K562 (cell line): Measurements from ENCODE around the gene LCA5. TPM values are rescaled to one million over a fixed set of nuclear protein-coding genes. Genes with fewer than 3 reads are reported as not detected.

ENCODE experiments used
- ATAC-seq: fragments of 200-7000 bp; cut with Tn5 transposase; 3 replicates; pipeline ENCODE4 v1.9.1; 2020; ENCODE audit warnings: moderate library complexity
- BruUV-seq: library from RNA; stranded (reverse); fragments of 400-500 nt; replicated peaks from 2 replicates; lab custom pipeline; 2021; lab: Mats Ljungman, UMichigan
- CTCF ChIA-PET: fragments of 300-600 bp; formaldehyde crosslinking; extraction: SDS; loops from one replicate; lab custom pipeline; 2021; ENCODE audit warnings: low intra/inter-chr PET ratio; lab: Yijun Ruan, JAX
- POLR2A ChIA-PET: fragments of 300-600, 350-650 bp; sonication (Branson Sonifier 250); formaldehyde crosslinking; extraction: SDS; loops from one replicate; lab custom pipeline; 2021; ENCODE audit warnings: antibody characterized with exemption, inconsistent platforms; lab: Yijun Ruan, JAX
- DNase-seq, 4 experiments: peaks; one replicate each; pipeline versions ENCODE4 v3.0.0 to v3.0.0-alpha.2; 2011 to 2018; ENCODE audit warnings: low spot score in 3 of 4, mixed read lengths in 3 of 4; ENCODE audit errors: extremely low read depth in 1 of 4
- FAIRE-seq: peaks from 2 replicates; lab custom pipeline; 2011; peaks lifted over from hg19 to GRCh38; lab: Jason Lieb, UNC
- H2AFZ ChIP-seq: 2 replicates; pipeline ENCODE4 v1.6.0; 2011; ENCODE audit warnings: low read depth, low read length, control low read depth, inconsistent platforms
- H3K27ac ChIP-seq: fragments of 200-600 bp; 3 replicates; pipeline ENCODE4 v1.8.0; 2011; ENCODE audit warnings: low read depth, mild to moderate bottlenecking, control low read depth, inconsistent platforms, low read length, moderate library complexity, mixed read lengths; ENCODE audit errors: extremely low read depth
- H3K27me3 ChIP-seq, 2 experiments: fragments of 300-600 bp in 1 of 2; 2 replicates in 1 of 2; 3 replicates in 1 of 2; pipeline versions ENCODE4 v1.6.0 to v1.8.0; 2011; ENCODE audit warnings: inconsistent platforms in 2 of 2, low read length in 2 of 2, mild to moderate bottlenecking in 1 of 2, mixed read lengths in 1 of 2, moderate library complexity in 1 of 2; ENCODE audit not compliant: control insufficient read depth in 2 of 2, insufficient read depth in 2 of 2
- H3K36me3 ChIP-seq: fragments of 300-600 bp; 3 replicates; pipeline ENCODE4 v1.8.0; 2011; ENCODE audit warnings: mild to moderate bottlenecking, low read length, inconsistent platforms; ENCODE audit not compliant: control insufficient read depth, insufficient read depth
- H3K4me1 ChIP-seq, 2 experiments: fragments of 200-600 bp in 1 of 2; replicated peaks in 1 of 2; 2 replicates in 1 of 2; 3 replicates in 1 of 2; pipeline versions ENCODE4 v1.5.1 to v1.8.0; 2011; ENCODE audit warnings: inconsistent platforms in 2 of 2, low read length in 2 of 2, mild to moderate bottlenecking in 1 of 2, mixed read lengths in 1 of 2, moderate library complexity in 1 of 2; ENCODE audit not compliant: control insufficient read depth in 2 of 2, insufficient read depth in 2 of 2
- H3K4me2 ChIP-seq: 2 replicates; pipeline ENCODE4 v1.6.1; 2011; ENCODE audit warnings: low read length, control low read depth, inconsistent platforms, mixed read lengths; ENCODE audit not compliant: insufficient read depth
- H3K4me3 ChIP-seq: fragments of 200-600 bp; sonication (generic), shearing (Covaris generic); 2 replicates; pipeline ENCODE4 v1.5.1; 2016; ENCODE audit warnings: control low read depth, inconsistent platforms
- H3K79me2 ChIP-seq: fragments of 200-600 bp; 3 replicates; pipeline ENCODE4 v1.8.0; 2011; ENCODE audit warnings: low read length, inconsistent platforms; ENCODE audit not compliant: control insufficient read depth, insufficient read depth
- H3K9ac ChIP-seq, 2 experiments: 2 replicates each; pipeline versions ENCODE4 v1.6.0 to v1.6.1; 2011; ENCODE audit warnings: low read depth in 2 of 2, low read length in 2 of 2, control low read depth in 1 of 2, inconsistent platforms in 1 of 2, mild to moderate bottlenecking in 1 of 2, mixed read lengths in 1 of 2; ENCODE audit not compliant: insufficient read depth in 1 of 2
- H3K9me1 ChIP-seq: one replicate; pipeline ENCODE4 v1.6.0; 2011; ENCODE audit warnings: inconsistent platforms, mild to moderate bottlenecking, low read length, moderate library complexity; ENCODE audit not compliant: control insufficient read depth, insufficient read depth
- H3K9me3 ChIP-seq: replicated peaks from 2 replicates; pipeline ENCODE4 v1.5.1; 2011; ENCODE audit warnings: low read depth, low read length, inconsistent platforms; ENCODE audit not compliant: control insufficient read depth, insufficient read depth
- H4K20me1 ChIP-seq: replicated peaks from 2 replicates; pipeline ENCODE4 v1.6.1; 2011; ENCODE audit warnings: low read length, inconsistent platforms, mixed read lengths; ENCODE audit not compliant: control insufficient read depth, insufficient read depth
- ELF1 ChIP-seq: fragments of 200-800 bp; sonication (Bioruptor generic); IDR thresholded peaks from 2 replicates; pipeline ENCODE4 v1.6.1; 2016; ENCODE audit warnings: missing genetic modification characterization, missing compliant biosample characterization
- NR2C1 ChIP-seq, 2 experiments: fragments of 450-650 bp; IDR thresholded peaks; 2 replicates each; pipeline ENCODE4 v1.6.1; 2017; ENCODE audit warnings: mild to moderate bottlenecking in 2 of 2, antibody characterized with exemption in 1 of 2, inconsistent platforms in 1 of 2, missing compliant biosample characterization in 1 of 2, missing genetic modification characterization in 1 of 2
- NR4A1 ChIP-seq, 2 experiments: fragments of 250-450 bp in 1 of 2; fragments of 450-650 bp in 1 of 2; sonication (Bioruptor Pico) in 1 of 2; IDR thresholded peaks; 2 replicates each; pipeline versions ENCODE4 v1.4.0 to v1.6.1; 2016 to 2020; ENCODE audit warnings: mild to moderate bottlenecking in 2 of 2, missing compliant biosample characterization in 1 of 2, missing genetic modification characterization in 1 of 2, moderate library complexity in 1 of 2
- SMC3 ChIP-seq: conservative IDR thresholded peaks from 2 replicates; pipeline ENCODE4 v1.6.1; 2011; ENCODE audit warnings: low read depth, low read length, improper control_type of control experiment; ENCODE audit not compliant: insufficient read depth
- TSHZ1 ChIP-seq: fragments of 250-450 bp; sonication (Bioruptor Pico); IDR thresholded peaks from 2 replicates; pipeline ENCODE4 v1.4.0; 2020; ENCODE audit warnings: mild to moderate bottlenecking, moderate library complexity
- ZNF280A ChIP-seq: fragments of 450-650 bp; IDR thresholded peaks from 2 replicates; pipeline ENCODE4 v1.6.1; 2018; ENCODE audit warnings: mild to moderate bottlenecking, low read depth; ENCODE audit not compliant: partially characterized antibody
- WGBS: fragments of 100-300 bp; shearing (Covaris generic); methylation state at CpG from one replicate; pipeline ENCODE4 v1.1.6; 2016; ENCODE audit warnings: low coverage, mixed read lengths; ENCODE audit not compliant: insufficient coverage; ENCODE audit errors: missing lambda C conversion rate; 5-methylcytosine and 5-hydroxymethylcytosine counted together
- in situ Hi-C: fragments of 300-500 bp; cut with MboI; formaldehyde crosslinking; loops from 4 replicates; pipeline ENCODE4 v1.15.0; 2018; ENCODE audit warnings: inconsistent platforms, mixed read lengths
- intact Hi-C: fragments of 100-400 bp; cut with micrococcal nuclease; formaldehyde crosslinking; loops from 2 replicates; pipeline ENCODE4 v1.14.2; 2022
- polyA plus RNA-seq, 8 experiments: library from polyadenylated mRNA; depleted of rRNA in 4 of 8; stranded (reverse) in 5 of 8; unstranded in 3 of 8; fragments of >200 nt; fragmentation: Nextera tagmentation in 2 of 8; fragmentation: Illumina TruSeq in 1 of 8; extraction: Ambion mirVana in 2 of 8; extraction: Trizol in 1 of 8; gene quantifications; 2 replicates each; pipeline versions ENCODE4 v1.2.1 to v1.2.3, GENCODE V29; 2011 to 2014; ENCODE audit warnings: inconsistent platforms in 1 of 8, missing spikeins in 1 of 8
- total RNA-seq, 7 experiments: library from RNA; depleted of rRNA in 6 of 7; stranded (reverse); fragments of >200 nt in 6 of 7; fragmentation: Illumina TruSeq in 2 of 7; extraction: Trizol in 2 of 7; gene quantifications; 2 replicates each; pipeline versions ENCODE4 v1.2.1 to v1.2.3, GENCODE V29; 2011 to 2021; ENCODE audit warnings: low replicate concordance in 1 of 7

Gene LCA5
- total and polyA plus RNA-seq, 9 of the 15 experiments (the other 6 are each of a cell fraction or from before 2014, with no cell fraction given), result 1.0 to 3.4 (median 1.8) TPM

GRCh38 chr6:79465381-79465780, 71.8 kb downstream of the LCA5 start (continued):
- TF ChIP-seq SMC3 (no peak), NR2C1 (IDR thresholded peaks at IDR 0.05) (no peak), NR2C1 (tag; IDR thresholded peaks at IDR 0.05) (no peak)

- FAIRE-seq, result no peak
- H3K4me2 ChIP-seq, result no peak overlapping the region
- intact Hi-C loops, result loop anchor here (10.0 kb wide), 1 partner anchor 519 kb away; no protein-coding TSS in a partner anchor
- no peak for TF ChIP-seq ELF1
- TF ChIP-seq ZNF280A, result no peak
- no peak for TF ChIP-seq TSHZ1 (CRISPR knock-in tag)
- TF ChIP-seq NR4A1 (CRISPR knock-in tag; IDR thresholded peaks at IDR 0.05), result no peak
- no peak for TF ChIP-seq NR4A1 (tag; IDR thresholded peaks at IDR 0.05)
Observed at GRCh38 chr6:79463621-79464050, 73.6 kb downstream of the LCA5 start.

More at GRCh38 chr6:79463621-79464050, 73.6 kb downstream of the LCA5 start:
- ATAC-seq, result no peak
- Histone ChIP-seq H3K4me3 (no peak overlapping the region), H3K79me2 (no peaks in the 10 kb centered on the region), H3K27me3 (no peaks in the 10 kb centered on the region), H3K9me3 (no peaks in the 10 kb centered on the region), H3K27ac (no peak overlapping the region), H3K9ac (no peak overlapping the region), H2AFZ (no peak overlapping the region), H3K9me1 (no peaks in the 10 kb centered on the region), H3K4me1 (peaks cover 0 to 16% of the 10 kb centered on the region in 2 experiments; a peak in 2 of 5 replicates), H4K20me1 (no peaks in the 10 kb centered on the region), H3K36me3 (no peaks in the 10 kb centered on the region)
- ChIA-PET CTCF (interaction anchor here (1.0 kb wide), 1 partner anchor 249 kb away, joined by 4 read pairs; no protein-coding TSS in a partner anchor), POLR2A (no interaction called here)
- WGBS, result 3% methylated on average over 4 of the region's 4 CpGs
- no peak for DNase-seq
- no TSS peak for BruUV-seq
- in situ Hi-C loops, result no loop called here
